HEK293 (cell line): Measurements from ENCODE around the gene SLC2A4RG.

Experiments
- BCL11B ChIP-seq: fragments of 450-650 bp; formaldehyde crosslinking; IDR thresholded peaks from 2 replicates; pipeline ENCODE4 v1.5.1; 2016; ENCODE audit warnings: low read depth, missing biosample characterization, missing genetic modification characterization
- GLI2 ChIP-seq: fragments of 450-650 bp; formaldehyde crosslinking; IDR thresholded peaks from 2 replicates; pipeline ENCODE4; 2017; ENCODE audit warnings: missing biosample characterization, missing genetic modification characterization, low read depth, borderline replicate concordance
- GLIS1 ChIP-seq: fragments of 450-650 bp; formaldehyde crosslinking; IDR thresholded peaks from 2 replicates; pipeline ENCODE4 v1.5.1; 2016; ENCODE audit warnings: missing biosample characterization, missing genetic modification characterization
- GLIS2 ChIP-seq: fragments of 450-650 bp; formaldehyde crosslinking; IDR thresholded peaks from 2 replicates; pipeline ENCODE4 v1.5.1; 2016; ENCODE audit warnings: missing biosample characterization, missing genetic modification characterization
- HOXA7 ChIP-seq: sonication (generic); formaldehyde crosslinking; IDR thresholded peaks from 2 replicates; pipeline ENCODE4 v1.8.1; 2022; ENCODE audit warnings: missing genetic modification reagents, borderline replicate concordance
- HOXC10 ChIP-seq: sonication (generic); formaldehyde crosslinking; IDR thresholded peaks from 2 replicates; pipeline ENCODE4 v1.8.1; 2023; ENCODE audit warnings: mild to moderate bottlenecking, missing genetic modification reagents
- HOXD13 ChIP-seq: sonication (generic); formaldehyde crosslinking; IDR thresholded peaks from 2 replicates; pipeline ENCODE4 v1.8.0; 2022; ENCODE audit warnings: missing genetic modification reagents, borderline replicate concordance
- INSM2 ChIP-seq: fragments of 450-650 bp; formaldehyde crosslinking; IDR thresholded peaks from 2 replicates; pipeline ENCODE4 v1.5.1; 2016; ENCODE audit warnings: missing biosample characterization, missing genetic modification characterization
- KLF10 ChIP-seq: fragments of 450-650 bp; IDR thresholded peaks from 2 replicates; pipeline ENCODE4 v1.5.1; 2018; ENCODE audit warnings: missing biosample characterization, mild to moderate bottlenecking, missing genetic modification characterization
- KLF17 ChIP-seq: fragments of 450-650 bp; formaldehyde crosslinking; IDR thresholded peaks from 2 replicates; pipeline ENCODE4 v1.5.1; 2016; ENCODE audit warnings: missing biosample characterization, missing genetic modification characterization
- KLF8 ChIP-seq: fragments of 450-650 bp; formaldehyde crosslinking; IDR thresholded peaks from 2 replicates; pipeline ENCODE4 v1.5.1; 2016; ENCODE audit warnings: missing biosample characterization, missing genetic modification characterization
- PRDM1 ChIP-seq: fragments of 450-650 bp; formaldehyde crosslinking; IDR thresholded peaks from 2 replicates; pipeline ENCODE4; 2016; ENCODE audit warnings: missing biosample characterization, missing genetic modification characterization
- REPIN1 ChIP-seq: fragments of 450-650 bp; formaldehyde crosslinking; IDR thresholded peaks from 2 replicates; pipeline ENCODE4 v1.5.1; 2017; ENCODE audit warnings: missing biosample characterization, missing genetic modification characterization, low read depth
- SETDB1 ChIP-seq: IDR thresholded peaks from one replicate; pipeline ENCODE4 v1.6.1; 2017; ENCODE audit warnings: mild to moderate bottlenecking, low read length, moderate library complexity, mixed read lengths; ENCODE audit not compliant: insufficient read length
- ZIC2 ChIP-seq: fragments of 450-650 bp; formaldehyde crosslinking; IDR thresholded peaks from 2 replicates; pipeline ENCODE4 v1.5.1; 2016; ENCODE audit warnings: missing biosample characterization, missing genetic modification characterization
- ZNF10 ChIP-seq: fragments of 450-650 bp; formaldehyde crosslinking; IDR thresholded peaks from 2 replicates; pipeline ENCODE4 v1.5.1; 2017; ENCODE audit warnings: missing biosample characterization, missing genetic modification characterization
- ZNF132 ChIP-seq: fragments of 450-650 bp; formaldehyde crosslinking; IDR thresholded peaks from 2 replicates; pipeline ENCODE4 v1.5.1; 2017; ENCODE audit warnings: missing biosample characterization, missing genetic modification characterization, borderline replicate concordance
- ZNF169 ChIP-seq: fragments of 450-650 bp; formaldehyde crosslinking; IDR thresholded peaks from 2 replicates; pipeline ENCODE4 v1.5.1; 2016; ENCODE audit warnings: missing biosample characterization, missing genetic modification characterization
- ZNF221 ChIP-seq: fragments of 450-650 bp; formaldehyde crosslinking; IDR thresholded peaks from 2 replicates; pipeline ENCODE4 v1.5.1; 2017; ENCODE audit warnings: missing biosample characterization, missing genetic modification characterization, borderline replicate concordance
- ZNF324 ChIP-seq: fragments of 450-650 bp; formaldehyde crosslinking; IDR thresholded peaks from 2 replicates; pipeline ENCODE4 v1.5.1; 2016; ENCODE audit warnings: missing biosample characterization, missing genetic modification characterization
- ZNF366 ChIP-seq: fragments of 450-650 bp; formaldehyde crosslinking; conservative IDR thresholded peaks from 2 replicates; pipeline ENCODE4 v1.5.1; 2016; ENCODE audit warnings: missing biosample characterization, missing genetic modification characterization
- ZNF391 ChIP-seq: fragments of 450-650 bp; formaldehyde crosslinking; IDR thresholded peaks from 2 replicates; pipeline ENCODE4 v1.5.1; 2016; ENCODE audit warnings: low read depth, missing biosample characterization, missing genetic modification characterization, borderline replicate concordance
- ZNF394 ChIP-seq: fragments of 450-650 bp; formaldehyde crosslinking; IDR thresholded peaks from 2 replicates; pipeline ENCODE4 v1.5.1; 2016; ENCODE audit warnings: missing biosample characterization, missing genetic modification characterization, mild to moderate bottlenecking, moderate library complexity, borderline replicate concordance
- ZNF398 ChIP-seq: fragments of 450-650 bp; formaldehyde crosslinking; IDR thresholded peaks from 2 replicates; pipeline ENCODE4 v1.5.1; 2017; ENCODE audit warnings: missing biosample characterization, missing genetic modification characterization
- ZNF521 ChIP-seq: fragments of 450-650 bp; formaldehyde crosslinking; IDR thresholded peaks from 2 replicates; pipeline ENCODE4 v1.5.1; 2017; ENCODE audit warnings: missing biosample characterization, mild to moderate bottlenecking, missing genetic modification characterization
- ZNF549 ChIP-seq: fragments of 450-650 bp; IDR thresholded peaks from 2 replicates; pipeline ENCODE4 v1.5.1; 2018; ENCODE audit warnings: missing biosample characterization, missing genetic modification characterization, mild to moderate bottlenecking, inconsistent platforms, moderate library complexity
- ZNF558 ChIP-seq: fragments of 450-650 bp; formaldehyde crosslinking; IDR thresholded peaks from 2 replicates; pipeline ENCODE4 v1.5.1; 2016; ENCODE audit warnings: missing biosample characterization, missing genetic modification characterization
- ZNF624 ChIP-seq: fragments of 450-650 bp; formaldehyde crosslinking; IDR thresholded peaks from 2 replicates; pipeline ENCODE4 v1.5.1; 2017; ENCODE audit warnings: missing biosample characterization, missing genetic modification characterization
- ZNF645 ChIP-seq: fragments of 450-650 bp; formaldehyde crosslinking; IDR thresholded peaks from 2 replicates; pipeline ENCODE4; 2016; ENCODE audit warnings: missing biosample characterization, missing genetic modification characterization
- ZNF654 ChIP-seq: fragments of 450-650 bp; formaldehyde crosslinking; IDR thresholded peaks from 2 replicates; pipeline ENCODE4 v1.5.1; 2016; ENCODE audit warnings: low read depth, missing biosample characterization, missing genetic modification characterization
- ZNF777 ChIP-seq: fragments of 450-650 bp; formaldehyde crosslinking; IDR thresholded peaks from 2 replicates; pipeline ENCODE4 v1.5.1; 2017; ENCODE audit warnings: missing biosample characterization, missing genetic modification characterization, borderline replicate concordance
- ZNF830 ChIP-seq: fragments of 450-650 bp; IDR thresholded peaks from 2 replicates; pipeline ENCODE4 v1.5.0; 2018; ENCODE audit warnings: missing biosample characterization, missing genetic modification characterization, low read depth, mild to moderate bottlenecking, moderate library complexity
- ZSCAN16 ChIP-seq: fragments of 450-650 bp; formaldehyde crosslinking; IDR thresholded peaks from 2 replicates; pipeline ENCODE4 v1.5.1; 2016; ENCODE audit warnings: missing biosample characterization, missing genetic modification characterization
- ZSCAN18 ChIP-seq: fragments of 450-650 bp; formaldehyde crosslinking; IDR thresholded peaks from 2 replicates; pipeline ENCODE4 v1.5.1; 2016; ENCODE audit warnings: missing biosample characterization, missing genetic modification characterization

The SLC2A4RG gene

GRCh38 chr20:63699466-63700198 lies 39.9 kb upstream of the SLC2A4RG start (continued):
- no peak for TF ChIP-seq KLF10 (tag by site-specific recombination)
- TF ChIP-seq ZNF777 (tag by site-specific recombination): no peak
- no peak for TF ChIP-seq HOXA7 (CRISPR knock-in tag)
- no peak for TF ChIP-seq ZNF366 (tag by site-specific recombination)
- TF ChIP-seq ZNF398 (tag by site-specific recombination): no peak
- TF ChIP-seq ZNF391 (tag by site-specific recombination): no peak
- TF ChIP-seq GLI2 (tag by site-specific recombination): no peak
- no peak for TF ChIP-seq ZNF549 (tag by site-specific recombination)
- TF ChIP-seq ZNF654 (tag by site-specific recombination): no peak
- no peak for TF ChIP-seq ZSCAN16 (tag by site-specific recombination)
- TF ChIP-seq ZNF645 (tag by site-specific recombination): no peak
- no peak for TF ChIP-seq ZNF10 (tag by site-specific recombination)
- no peak for TF ChIP-seq ZNF169 (tag by site-specific recombination)
- no peak for TF ChIP-seq HOXD13 (CRISPR knock-in tag)
- no peak for TF ChIP-seq HOXC10 (CRISPR knock-in tag)
- peak; percentile 79; the same call in 1 of the 2 replicates for TF ChIP-seq BCL11B
- TF ChIP-seq ZNF221 (tag by site-specific recombination): no peak
- no peak for TF ChIP-seq ZNF132
- TF ChIP-seq KLF17: no peak; the same call in 1 of the 2 replicates
- TF ChIP-seq ZNF324 (tag by site-specific recombination): no peak
- no peak for TF ChIP-seq ZNF558 (tag by site-specific recombination)
- peak; percentile 18; the same call in 1 of the 2 replicates for TF ChIP-seq ZIC2 (tag by site-specific recombination)
- TF ChIP-seq SETDB1: no peak
- TF ChIP-seq ZNF394 (tag by site-specific recombination): no peak
- no peak for TF ChIP-seq PRDM1 (tag by site-specific recombination)
- no peak for TF ChIP-seq ZNF830
- 0 out of 2 replicates have a peak, but pooled peaks have one; percentile 2 for TF ChIP-seq GLIS2 (tag by site-specific recombination)
- TF ChIP-seq GLIS1 (tag by site-specific recombination): peak; percentile 49
- no peak for TF ChIP-seq INSM2
- TF ChIP-seq KLF8 (tag by site-specific recombination): no peak
- TF ChIP-seq REPIN1 (tag by site-specific recombination): no peak
- no peak for TF ChIP-seq ZNF521 (tag by site-specific recombination)
- no peak for TF ChIP-seq ZSCAN18
- no peak for TF ChIP-seq ZNF624
